Measurements from ENCODE around the gene KATNAL1. TPM values are rescaled to one million over a fixed set of nuclear protein-coding genes. Genes with fewer than 3 reads are reported as not detected.

Gene KATNAL1
- total RNA-seq, 1 experiment from 2014 or later: 11.2 TPM

DNA sequence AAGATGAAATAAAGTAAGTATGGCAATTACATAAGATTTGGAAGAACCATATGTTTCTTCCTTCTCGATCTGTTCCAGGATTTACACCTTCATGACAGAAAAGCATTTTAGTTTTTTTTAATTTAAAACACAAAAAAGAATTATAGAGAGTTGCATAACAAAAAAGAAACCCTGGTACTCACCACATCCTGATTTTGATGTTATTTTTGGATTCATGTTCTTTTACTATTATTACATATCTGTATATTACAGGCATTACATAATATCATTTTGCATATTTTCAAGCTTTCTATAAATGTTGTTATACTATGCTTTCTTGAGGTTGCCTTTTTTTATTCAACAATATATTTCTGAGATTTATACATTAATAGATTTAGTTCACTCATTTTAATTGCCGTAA lies 6.7 kb upstream of the KATNAL1 start:
- Histone ChIP-seq H4K5ac (ENCODE audit: insufficient read length, low read depth, low read length) (no peak overlapping the region), H3K23ac (ENCODE audit: insufficient read length, low read depth, low read length) (no peak overlapping the region), H4K91ac (ENCODE audit: insufficient read length, low read depth, low read length) (no peak overlapping the region), H3K27ac (ENCODE audit: insufficient read length, low read depth, low read length) (no peak overlapping the region), H2AFZ (ENCODE audit: low read length) (no peak overlapping the region), H3K56ac (ENCODE audit: insufficient read length, low read depth, low read length) (no peak overlapping the region), H3T11ph (ENCODE audit: low read length) (no peak overlapping the region), H3K18ac (ENCODE audit: insufficient read length, low read depth, low read length) (no peak overlapping the region), H3K79me2 (ENCODE audit: insufficient read depth, low read length) (no peaks in the 10 kb centered on the region), H3K27me3 (ENCODE audit: insufficient read depth, low read length) (no peaks in the 10 kb centered on the region), H3K4me2 (ENCODE audit: insufficient read depth, insufficient read length, low read length) (no peak overlapping the region), H3K4me1 (ENCODE audit: insufficient read depth, low read length) (no peaks in the 10 kb centered on the region), H2BK20ac (ENCODE audit: low read depth, low read length, poor library complexity, severe bottlenecking) (no peak overlapping the region), H3K9ac (ENCODE audit: extremely low read depth, insufficient read length, low read length) (no peak overlapping the region), H4K8ac (replicated peaks; ENCODE audit: insufficient read length, low read depth, low read length) (no peak overlapping the region), H2BK12ac (ENCODE audit: insufficient read length, low read depth, low read length) (no peak overlapping the region), H3K4ac (ENCODE audit: low read depth, low read length) (no peak overlapping the region), H4K20me1 (ENCODE audit: control insufficient read depth, insufficient read depth, insufficient read length) (no peaks in the 10 kb centered on the region), H2BK120ac (ENCODE audit: low read depth, low read length, poor library complexity, severe bottlenecking) (no peak overlapping the region), H2BK5ac (ENCODE audit: insufficient read length, low read length) (no peak overlapping the region), H3K79me1 (ENCODE audit: insufficient read depth, low read depth, low read length, poor library complexity, severe bottlenecking) (no peaks in the 10 kb centered on the region), H3K9me3 (ENCODE audit: control insufficient read depth, low read depth, low read length) (no peaks in the 10 kb centered on the region), H2BK15ac (ENCODE audit: low read depth, low read length) (no peak overlapping the region), H3K14ac (ENCODE audit: insufficient read depth, low read length) (no peak overlapping the region), H3K23me2 (ENCODE audit: insufficient read length, low read depth, low read length, poor library complexity, severe bottlenecking) (no peaks in the 10 kb centered on the region), H2AK5ac (ENCODE audit: insufficient read length, low read length) (no peak overlapping the region)
- DNase-seq: no peak
- H3K4me3 Mint-ChIP-seq: no peak overlapping the region
- H3K36me3 Mint-ChIP-seq (ENCODE audit: insufficient read depth in 1 of 3, low read depth in 3 of 3): no peaks in the 10 kb centered on the region
- H3K27me3 Mint-ChIP-seq (ENCODE audit: low read depth): no peaks in the 10 kb centered on the region
- no peak overlapping the region for H3K27ac Mint-ChIP-seq
- H3K4me1 Mint-ChIP-seq: peaks cover 3 to 5% of the 10 kb centered on the region in 2 experiments
- no CpG with 5 or more reads among the region's 2 CpGs for WGBS (ENCODE audit: extremely low coverage, insufficient read length, low lambda C conversion rate)
- H3K9me3 Mint-ChIP-seq: no peaks in the 10 kb centered on the region
- TF ChIP-seq, protein P1, sequence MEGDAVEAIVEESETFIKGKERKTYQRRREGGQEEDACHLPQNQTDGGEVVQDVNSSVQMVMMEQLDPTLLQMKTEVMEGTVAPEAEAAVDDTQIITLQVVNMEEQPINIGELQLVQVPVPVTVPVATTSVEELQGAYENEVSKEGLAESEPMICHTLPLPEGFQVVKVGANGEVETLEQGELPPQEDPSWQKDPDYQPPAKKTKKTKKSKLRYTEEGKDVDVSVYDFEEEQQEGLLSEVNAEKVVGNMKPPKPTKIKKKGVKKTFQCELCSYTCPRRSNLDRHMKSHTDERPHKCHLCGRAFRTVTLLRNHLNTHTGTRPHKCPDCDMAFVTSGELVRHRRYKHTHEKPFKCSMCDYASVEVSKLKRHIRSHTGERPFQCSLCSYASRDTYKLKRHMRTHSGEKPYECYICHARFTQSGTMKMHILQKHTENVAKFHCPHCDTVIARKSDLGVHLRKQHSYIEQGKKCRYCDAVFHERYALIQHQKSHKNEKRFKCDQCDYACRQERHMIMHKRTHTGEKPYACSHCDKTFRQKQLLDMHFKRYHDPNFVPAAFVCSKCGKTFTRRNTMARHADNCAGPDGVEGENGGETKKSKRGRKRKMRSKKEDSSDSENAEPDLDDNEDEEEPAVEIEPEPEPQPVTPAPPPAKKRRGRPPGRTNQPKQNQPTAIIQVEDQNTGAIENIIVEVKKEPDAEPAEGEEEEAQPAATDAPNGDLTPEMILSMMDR (conservative IDR thresholded peaks at IDR 0.05): no peak
